Stimulated activated naive CD8-positive, alpha-beta T cell treated with anti-CD3 and anti-CD28 coated beads, Interleukin-15, Interleukin-2, amounts not matched to agents 100 U/mL and 50 U/mL, for 24 hours (primary cell): Measurements from ENCODE around the gene ELFN2.

Source experiments
- ATAC-seq: fragments of 150-1000 bp; cut with Tn5 transposase; one replicate; pipeline ENCODE4 v1.10.0; 2021
- DNase-seq: peaks from one replicate; pipeline ENCODE4 v3.0.0; 2021

The ELFN2 gene

GRCh38 chr22:37427711-37428635 is 694 bp upstream of the ELFN2 start:
- DNase-seq (no peak), ATAC-seq (no peak)

GRCh38 chr22:37426706-37427134 is 559 bp downstream of the ELFN2 start:
- DNase-seq (no peak), ATAC-seq (no peak)

GRCh38 chr22:37425800-37426705 is 1.2 kb downstream of the ELFN2 start:
- no peak for DNase-seq
- ATAC-seq = no peak

- DNase-seq (no peak), ATAC-seq (no peak)
Measured at GRCh38 chr22:37425369-37425768, 1.9 kb downstream of the ELFN2 start.

GRCh38 chr22:37423283-37423682 is 4.0 kb downstream of the ELFN2 start:
- ATAC-seq = no peak
- DNase-seq = no peak

- ATAC-seq (no peak), DNase-seq (no peak)
Measured at GRCh38 chr22:37421468-37421877, 5.8 kb downstream of the ELFN2 start.

- ATAC-seq = no peak
- DNase-seq = no peak
Measured at GRCh38 chr22:37420686-37421467, 6.4 kb downstream of the ELFN2 start.

- peak; percentile 35 for DNase-seq
- ATAC-seq = peak; percentile 33
Measured at GRCh38 chr22:37419969-37420685, 7.2 kb downstream of the ELFN2 start.

GRCh38 chr22:37419370-37419968 is 7.8 kb downstream of the ELFN2 start:
- ATAC-seq = no peak
- no peak for DNase-seq

- no peak for DNase-seq
Measured at GRCh38 chr22:37418627-37419369, 8.5 kb downstream of the ELFN2 start.

GRCh38 chr22:37417677-37418348 is 9.5 kb downstream of the ELFN2 start:
- no peak for ATAC-seq
- DNase-seq = no peak

More at GRCh38 chr22:37418627-37419369, 8.5 kb downstream of the ELFN2 start:
- ATAC-seq = no peak

GRCh38 chr22:37417264-37417663 is 10.0 kb downstream of the ELFN2 start:
- DNase-seq (no peak), ATAC-seq (no peak)

- DNase-seq (peak; percentile 48), ATAC-seq (peak; percentile 53)
Measured at GRCh38 chr22:37416827-37417226, 10.5 kb downstream of the ELFN2 start.

- ATAC-seq = no peak
- DNase-seq = no peak
Measured at GRCh38 chr22:37416389-37416788, 10.9 kb downstream of the ELFN2 start.

- no peak for ATAC-seq
- no peak for DNase-seq
Measured at GRCh38 chr22:37415210-37415609, 12.1 kb downstream of the ELFN2 start.

GRCh38 chr22:37414288-37414687 is 13.0 kb downstream of the ELFN2 start:
- ATAC-seq (no peak), DNase-seq (no peak)

GRCh38 chr22:37413546-37413945 is 13.7 kb downstream of the ELFN2 start:
- ATAC-seq = no peak
- no peak for DNase-seq

- no peak for ATAC-seq
- no peak for DNase-seq
Measured at GRCh38 chr22:37412495-37413250, 14.6 kb downstream of the ELFN2 start.

GRCh38 chr22:37411655-37412054 is 15.6 kb downstream of the ELFN2 start:
- DNase-seq (no peak), ATAC-seq (no peak)
